GM18870 (cell line): ENCODE data around the gene SH3RF2.

ENCODE experiments used
- ATAC-seq: cut with Tn5 transposase; IDR thresholded peaks from one replicate; pipeline ENCODE4 v1.9.1; 2021; ENCODE audit warnings: moderate library complexity; ENCODE audit not compliant: unreplicated experiment

The SH3RF2 gene

DNA sequence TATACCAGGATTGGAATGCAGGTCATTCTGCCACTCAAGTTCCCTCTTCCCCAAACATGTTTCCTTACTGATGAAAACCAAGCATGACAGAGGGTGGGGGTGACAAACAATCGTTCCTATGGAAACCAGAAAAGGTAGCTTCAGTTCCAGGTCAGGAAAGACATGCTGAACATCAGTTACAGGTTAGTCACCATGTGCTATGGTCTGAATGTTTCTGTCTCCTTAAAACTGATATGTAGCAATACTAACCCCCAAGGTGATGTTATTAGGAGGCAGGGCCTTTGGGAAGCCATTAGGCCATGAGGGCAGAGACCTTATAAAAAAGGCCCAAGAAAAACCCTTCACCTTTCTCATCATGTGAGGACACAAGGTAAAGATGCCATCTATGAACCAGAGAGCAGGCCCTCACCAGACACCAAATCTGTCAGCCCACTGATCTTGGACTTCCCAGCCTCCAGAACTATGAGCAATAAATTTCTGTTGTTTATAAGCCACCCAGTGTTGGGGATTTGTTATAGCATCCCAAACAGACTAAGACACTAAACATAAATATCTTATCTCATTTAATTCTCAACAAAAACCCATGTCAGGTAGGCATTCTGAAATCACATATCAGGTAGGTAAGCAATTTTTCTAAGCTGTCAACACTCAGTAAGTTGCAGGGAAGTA is 15.7 kb upstream of the SH3RF2 start:
- no peak for ATAC-seq

DNA sequence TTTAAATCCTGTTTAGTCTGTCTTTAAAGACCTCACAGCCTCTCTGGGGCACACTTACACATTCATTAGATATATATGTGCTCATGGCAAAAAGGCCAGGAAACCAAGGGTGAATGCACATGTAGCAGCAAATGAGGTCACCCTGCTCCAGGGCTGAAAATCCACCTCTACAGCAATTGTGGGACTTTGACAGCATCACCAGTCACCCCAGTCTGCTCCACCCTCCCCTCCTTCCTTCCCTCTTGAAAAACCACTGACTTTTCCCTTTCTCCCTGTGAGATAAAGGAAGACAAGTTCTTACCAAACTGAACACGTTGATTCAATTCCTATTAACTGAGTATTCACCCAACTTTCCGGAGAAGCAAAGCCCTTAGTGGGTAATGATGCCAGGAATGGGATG is 15.2 kb upstream of the SH3RF2 start:
- no peak for ATAC-seq

GRCh38 chr5:145922059-145922458 is 14.3 kb upstream of the SH3RF2 start:
- no peak for ATAC-seq

- no peak for ATAC-seq
Measured at GRCh38 chr5:145923405-145923804, 13.0 kb upstream of the SH3RF2 start.

DNA sequence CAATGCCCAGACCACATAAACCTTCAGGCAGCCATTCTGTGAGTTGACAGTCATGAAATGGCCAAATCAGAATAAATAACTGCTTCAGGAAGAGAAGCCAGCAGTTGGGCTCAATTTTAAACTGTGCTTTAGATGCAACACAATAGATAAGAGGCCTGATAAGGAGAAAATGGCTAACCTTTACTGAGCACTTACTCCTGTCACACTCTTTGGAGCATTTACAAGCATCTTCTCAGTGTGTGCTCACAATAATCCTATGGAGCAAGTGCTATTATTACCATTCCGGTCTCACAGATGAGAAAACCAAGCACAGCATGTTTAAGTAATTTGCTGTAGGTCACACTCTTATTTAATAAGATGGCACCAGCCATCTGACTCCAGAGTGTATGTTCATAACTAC is 11.5 kb upstream of the SH3RF2 start:
- no peak for ATAC-seq

- no peak for ATAC-seq
Measured at GRCh38 chr5:145925353-145925752, 11.0 kb upstream of the SH3RF2 start.

DNA sequence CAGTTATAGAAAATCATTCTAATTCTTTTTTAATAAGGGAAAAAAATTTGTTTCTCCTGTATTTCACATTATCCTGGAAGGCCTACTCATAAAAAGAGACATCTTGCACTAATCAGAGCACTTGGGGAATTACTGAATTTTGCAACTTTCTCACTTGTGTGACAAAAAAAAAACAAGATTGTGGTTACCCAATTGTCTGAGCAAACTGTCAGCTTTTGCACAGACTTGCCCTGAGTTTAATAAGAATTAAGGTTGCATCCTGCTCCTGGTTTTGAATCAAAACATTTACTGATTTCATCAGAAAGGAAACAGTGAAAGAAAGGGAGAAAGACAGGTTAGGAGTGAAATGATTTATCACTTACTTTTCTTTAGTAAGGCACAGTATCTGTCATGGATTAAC is 10.6 kb upstream of the SH3RF2 start:
- no peak for ATAC-seq

GRCh38 chr5:145931718-145932117 is 4.7 kb upstream of the SH3RF2 start:
- no peak for ATAC-seq

GRCh38 chr5:145934276-145934675 is 2.1 kb upstream of the SH3RF2 start:
- no peak for ATAC-seq

DNA sequence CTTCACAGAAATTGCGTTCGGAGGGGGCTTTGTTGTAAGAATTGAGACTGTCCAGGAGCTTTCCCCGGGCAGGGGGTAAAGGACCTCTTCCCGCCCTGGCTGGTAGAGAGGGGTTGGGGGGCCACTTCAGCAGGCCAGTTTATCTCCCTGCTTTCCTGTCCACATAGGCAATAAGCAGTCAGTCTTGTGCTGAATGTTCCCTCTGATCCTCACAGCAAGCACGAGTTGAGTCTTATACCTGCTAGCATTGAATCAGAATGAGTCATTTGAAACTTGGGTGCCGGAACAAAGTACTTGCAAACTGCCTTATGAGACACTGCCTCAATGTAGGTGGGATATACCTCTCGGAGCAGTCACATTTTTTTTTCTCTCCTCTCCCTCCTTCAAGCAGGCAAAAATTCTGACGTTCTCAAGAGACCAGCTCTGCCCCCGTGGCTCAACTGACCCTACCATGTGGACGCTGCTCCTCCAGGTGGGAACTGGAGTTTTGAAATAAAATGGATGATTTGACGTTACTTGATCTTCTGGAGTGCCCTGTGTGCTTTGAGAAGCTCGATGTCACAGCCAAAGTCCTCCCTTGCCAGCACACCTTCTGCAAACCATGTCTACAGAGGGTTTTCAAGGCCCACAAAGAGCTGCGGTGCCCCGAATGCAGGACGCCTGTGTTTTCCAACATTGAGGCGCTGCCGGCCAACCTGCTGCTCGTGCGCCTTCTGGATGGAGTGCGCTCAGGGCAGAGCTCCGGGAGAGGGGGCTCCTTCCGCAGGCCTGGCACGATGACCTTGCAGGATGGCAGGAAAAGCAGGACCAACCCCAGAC is 1.3 kb downstream of the SH3RF2 start:
- ATAC-seq = no peak

- ATAC-seq = no peak
Measured at GRCh38 chr5:145938776-145939539, 2.6 kb downstream of the SH3RF2 start.

- no peak for ATAC-seq
Measured at GRCh38 chr5:145939540-145940065, 3.2 kb downstream of the SH3RF2 start.

- ATAC-seq = no peak
Measured at GRCh38 chr5:145941096-145941447, 4.7 kb downstream of the SH3RF2 start.

GRCh38 chr5:145941448-145942130 is 5.2 kb downstream of the SH3RF2 start:
- ATAC-seq = no peak

- ATAC-seq = no peak
Measured at GRCh38 chr5:145942201-145942600, 5.8 kb downstream of the SH3RF2 start.

GRCh38 chr5:145942749-145943148 is 6.4 kb downstream of the SH3RF2 start:
- ATAC-seq = no peak

DNA sequence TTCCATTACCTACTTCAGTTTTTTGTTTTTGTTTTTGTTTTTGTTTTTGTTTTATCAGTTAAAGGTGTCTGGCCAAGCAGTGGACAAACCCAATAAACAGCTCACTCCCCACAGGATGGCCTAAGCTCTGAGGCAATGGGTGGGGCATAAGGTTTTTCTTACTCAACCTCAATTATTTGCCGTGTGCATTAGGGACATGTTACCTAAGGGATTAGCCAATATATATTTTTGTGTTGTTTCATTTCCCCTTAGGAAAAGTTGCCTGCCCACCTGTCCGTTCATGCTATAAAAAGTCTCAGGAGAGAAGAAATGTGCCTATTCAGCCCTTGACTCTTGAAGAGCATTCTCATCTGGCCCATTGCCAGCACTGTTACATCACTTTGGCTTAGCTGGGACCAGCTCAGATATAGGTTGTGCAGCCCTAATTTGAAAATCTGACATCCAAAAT is 7.3 kb downstream of the SH3RF2 start:
- ATAC-seq = no peak

DNA sequence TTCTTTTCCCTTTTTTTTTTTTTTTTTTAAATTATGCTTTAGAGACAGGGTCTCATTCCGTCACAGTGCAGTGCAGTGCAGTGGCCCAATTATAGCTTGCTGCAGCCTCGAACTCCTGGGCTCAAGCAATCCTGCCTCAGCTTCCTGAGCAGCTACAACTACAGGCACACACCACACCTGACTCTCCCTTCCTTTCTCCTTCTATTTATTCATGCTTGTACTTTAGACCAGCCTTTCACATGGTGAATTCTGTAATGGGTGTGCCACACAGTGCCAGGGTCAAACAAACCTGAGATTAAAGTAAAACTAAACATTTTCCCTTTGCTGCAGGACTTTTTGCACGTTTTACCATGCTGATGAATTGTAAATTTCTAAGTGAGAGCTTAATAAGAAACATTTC is 8.0 kb downstream of the SH3RF2 start:
- ATAC-seq = no peak

GRCh38 chr5:145945620-145946111 is 9.3 kb downstream of the SH3RF2 start:
- no peak for ATAC-seq

- ATAC-seq = peak; percentile 98
Measured at GRCh38 chr5:145946112-145946861, 9.9 kb downstream of the SH3RF2 start.
